ENCODE data around the gene PTMA.

PTMA gene

DNA sequence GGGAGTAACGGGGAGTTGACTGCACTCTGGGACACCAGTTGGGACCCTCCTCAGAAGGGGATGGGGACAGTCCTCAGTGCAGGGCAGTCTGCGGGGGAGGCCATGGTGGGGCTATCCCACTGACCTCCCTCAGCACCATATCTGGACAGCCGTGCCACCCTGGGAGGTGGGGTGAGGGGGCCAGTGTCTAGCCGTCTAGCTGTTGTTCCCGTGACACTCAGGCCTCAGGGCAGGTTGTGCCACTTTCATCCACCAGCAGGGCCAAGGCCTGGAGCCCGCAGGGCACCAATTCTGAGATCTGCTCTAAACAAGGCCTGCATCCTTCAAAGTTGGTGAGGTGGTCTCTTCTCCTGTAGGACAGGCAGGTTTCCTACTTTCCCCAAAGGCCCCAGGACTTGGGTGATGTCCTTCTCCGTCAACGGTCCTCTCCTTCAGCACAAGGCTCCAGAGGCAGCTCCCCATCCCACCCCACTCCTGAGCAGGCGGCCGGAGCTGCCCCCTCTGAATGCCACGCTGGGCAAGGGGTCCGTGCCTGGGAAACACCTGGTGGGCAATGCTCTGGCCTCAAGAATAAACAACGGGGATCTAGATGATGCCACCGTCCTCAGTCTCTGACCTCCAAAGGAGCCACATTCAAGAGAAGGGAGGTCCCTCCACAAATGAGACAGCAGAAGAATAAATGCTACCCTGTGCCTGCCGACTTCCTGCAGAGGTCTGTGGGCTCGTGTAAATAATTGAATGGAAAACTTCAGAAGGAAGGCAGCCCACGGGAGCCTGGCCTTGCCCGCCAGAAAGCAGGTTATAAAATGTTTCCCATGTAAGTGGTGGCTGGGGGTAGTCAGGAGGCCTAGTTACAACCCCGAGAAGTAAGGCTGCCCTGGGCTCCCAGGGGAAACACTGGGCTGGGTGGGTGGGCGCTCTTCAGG, 42.8 kb upstream of the PTMA start:
- Histone ChIP-seq H2AFZ (ENCODE audit: low read depth, low read length) (no peak overlapping the region; the same call in 1 of the 2 replicates), H3K36me3 (replicated peaks; ENCODE audit: low read depth, low read length) (no peaks in the 10 kb centered on the region), H4K20me1 (ENCODE audit: insufficient read depth, low read length) (no peaks in the 10 kb centered on the region), H3K9me3 (ENCODE audit: insufficient read depth, low read length) (peaks cover 8% of the 10 kb centered on the region; the same call in 1 of the 2 replicates), H3K79me2 (ENCODE audit: low read length) (no peaks in the 10 kb centered on the region), H3K27ac (ENCODE audit: low read length) (no peak overlapping the region), H3K9ac (ENCODE audit: low read length) (no peak overlapping the region), H3K4me3 (ENCODE audit: low read length) (no peak overlapping the region), H3K4me2 (ENCODE audit: low read length) (no peak overlapping the region), H3K4me1 (ENCODE audit: low read length) (peaks cover 27% of the 10 kb centered on the region), H3K27me3 (ENCODE audit: low read depth, low read length) (no peaks in the 10 kb centered on the region)
- TF ChIP-seq CTCF (IDR thresholded peaks at IDR 0.05; ENCODE audit: low read depth, low read length) (no peak), EZH2phosphoT487 (IDR thresholded peaks at IDR 0.05; ENCODE audit: low read depth) (no peak)

DNA sequence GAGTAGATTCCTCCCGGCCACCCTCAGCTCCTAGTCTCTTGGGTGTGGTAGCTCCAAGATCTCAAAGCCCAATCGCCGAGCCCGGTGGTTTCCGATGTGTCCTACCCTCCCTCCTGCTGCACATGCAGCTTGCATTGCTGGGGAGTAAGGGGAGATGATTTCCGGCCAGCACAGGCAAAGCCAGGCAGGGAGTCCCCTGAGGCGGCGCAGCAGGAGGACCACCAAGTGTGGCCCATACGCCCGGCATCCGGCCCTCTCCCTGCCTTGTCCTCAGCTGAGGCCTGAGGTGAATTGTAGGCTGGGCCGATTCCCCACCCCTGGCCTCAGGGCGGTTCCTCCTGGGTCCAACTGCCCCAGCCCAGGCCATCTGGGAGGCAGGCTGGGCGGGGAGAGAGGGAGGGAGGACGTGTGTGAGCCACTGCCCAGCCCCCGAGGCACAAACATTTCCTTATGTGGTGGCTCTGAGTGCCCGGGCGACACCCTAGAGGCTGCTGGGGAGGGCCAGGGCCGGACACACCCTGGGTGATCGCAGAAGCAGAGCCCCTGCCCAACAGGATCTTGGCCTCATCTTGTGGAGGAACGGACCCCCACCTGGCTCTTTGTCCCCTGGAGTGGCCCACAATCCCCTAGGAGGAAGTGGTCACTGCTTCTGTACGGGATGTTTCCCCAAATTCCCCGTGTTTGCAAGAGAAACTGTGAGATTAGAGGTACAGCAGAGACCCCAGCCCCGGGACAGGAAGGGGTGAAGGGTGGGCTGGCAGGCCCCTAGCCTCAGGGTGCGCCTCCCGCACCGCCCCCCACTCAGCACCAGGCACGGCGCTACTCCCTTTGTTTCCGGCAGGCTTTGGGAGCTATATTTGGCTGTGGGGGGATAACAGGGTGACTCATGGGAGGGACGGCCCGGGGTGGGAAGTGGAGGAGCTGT, 41.9 kb upstream of the PTMA start:
- peak overlapping the region; percentile 70; the same call in 1 of the 2 replicates for H2AFZ ChIP-seq (ENCODE audit: low read depth, low read length)
- H3K36me3 ChIP-seq (replicated peaks; ENCODE audit: low read depth, low read length): no peaks in the 10 kb centered on the region
- peak overlapping the region; percentile 34 for H3K4me2 ChIP-seq (ENCODE audit: low read length)
- H3K4me1 ChIP-seq (ENCODE audit: low read length): peaks cover 31% of the 10 kb centered on the region
- H3K9ac ChIP-seq (ENCODE audit: low read length): peak overlapping the region; percentile 24; the same call in 1 of the 2 replicates
- H3K9me3 ChIP-seq (ENCODE audit: insufficient read depth, low read length): peaks cover 8% of the 10 kb centered on the region; the same call in 1 of the 2 replicates
- no peaks in the 10 kb centered on the region for H4K20me1 ChIP-seq (ENCODE audit: insufficient read depth, low read length)
- no peak overlapping the region for H3K27ac ChIP-seq (ENCODE audit: low read length)
- no peak overlapping the region for H3K4me3 ChIP-seq (ENCODE audit: low read length)
- TF ChIP-seq CTCF (IDR thresholded peaks at IDR 0.05; ENCODE audit: low read depth, low read length): no peak
- no peak for TF ChIP-seq EZH2phosphoT487 (IDR thresholded peaks at IDR 0.05; ENCODE audit: low read depth)
- no peaks in the 10 kb centered on the region for H3K27me3 ChIP-seq (ENCODE audit: low read depth, low read length)
- no peaks in the 10 kb centered on the region for H3K79me2 ChIP-seq (ENCODE audit: low read length)

- H3K4me2 ChIP-seq (ENCODE audit: low read length): peak overlapping the region; percentile 34
- no peak overlapping the region for H3K9ac ChIP-seq (ENCODE audit: low read length)
- no peaks in the 10 kb centered on the region for H3K36me3 ChIP-seq (replicated peaks; ENCODE audit: low read depth, low read length)
- no peaks in the 10 kb centered on the region for H3K27me3 ChIP-seq (ENCODE audit: low read depth, low read length)
- no peak overlapping the region for H3K4me3 ChIP-seq (ENCODE audit: low read length)
- H3K27ac ChIP-seq (ENCODE audit: low read length): no peak overlapping the region
- H4K20me1 ChIP-seq (ENCODE audit: insufficient read depth, low read length): no peaks in the 10 kb centered on the region
- H3K79me2 ChIP-seq (ENCODE audit: low read length): no peaks in the 10 kb centered on the region
- H3K4me1 ChIP-seq (ENCODE audit: low read length): peaks cover 33% of the 10 kb centered on the region
- peak overlapping the region; percentile 70; the same call in 1 of the 2 replicates for H2AFZ ChIP-seq (ENCODE audit: low read depth, low read length)
- peaks cover 8% of the 10 kb centered on the region; the same call in 1 of the 2 replicates for H3K9me3 ChIP-seq (ENCODE audit: insufficient read depth, low read length)
- TF ChIP-seq CTCF (IDR thresholded peaks at IDR 0.05; ENCODE audit: low read depth, low read length) (no peak), EZH2phosphoT487 (IDR thresholded peaks at IDR 0.05; ENCODE audit: low read depth) (no peak)
These were observed 41.3 kb upstream of the PTMA start for GRCh38 chr2:231667096-231667427.

- Histone ChIP-seq H3K27me3 (ENCODE audit: low read depth, low read length) (no peaks in the 10 kb centered on the region), H4K20me1 (ENCODE audit: insufficient read depth, low read length) (no peaks in the 10 kb centered on the region), H3K36me3 (replicated peaks; ENCODE audit: low read depth, low read length) (no peaks in the 10 kb centered on the region), H3K9ac (ENCODE audit: low read length) (no peak overlapping the region), H3K4me3 (ENCODE audit: low read length) (no peak overlapping the region), H3K79me2 (ENCODE audit: low read length) (no peaks in the 10 kb centered on the region), H3K27ac (ENCODE audit: low read length) (no peak overlapping the region), H3K9me3 (ENCODE audit: insufficient read depth, low read length) (peaks cover 7% of the 10 kb centered on the region; the same call in 1 of the 2 replicates), H2AFZ (ENCODE audit: low read depth, low read length) (no peak overlapping the region), H3K4me1 (ENCODE audit: low read length) (peaks cover 37% of the 10 kb centered on the region), H3K4me2 (ENCODE audit: low read length) (no peak overlapping the region)
- no peak for TF ChIP-seq CTCF (IDR thresholded peaks at IDR 0.05; ENCODE audit: low read depth, low read length)
These were observed 40.8 kb upstream of the PTMA start for GRCh38 chr2:231667496-231667895.

Data from OCI-LY3 (cell line).